Transverse colon (tissue), 4 donors: ENCODE data around the gene NR2C2AP.

Experiments
- EP300 ChIP-seq: sonication (generic); formaldehyde crosslinking; IDR thresholded peaks from one replicate; pipeline ENCODE4 v1.6.1; 2017; ENCODE audit warnings: antibody characterized with exemption, low read depth
- POLR2A ChIP-seq: fragments of 450-650 bp; IDR thresholded peaks from one replicate; pipeline ENCODE4 v1.6.1; 2016; ENCODE audit warnings: antibody characterized with exemption, mild to moderate bottlenecking, moderate library complexity
- POLR2AphosphoS5 ChIP-seq, 3 donors: sonication (generic); formaldehyde crosslinking; IDR thresholded peaks; one replicate each; pipeline ENCODE4 v1.6.1; 2016; ENCODE audit warnings: antibody characterized with exemption in 3 of 3
- TF ChIP-seq, protein P1 (sequence below), 5 experiments: fragments of 200-600 bp in 3 of 5; fragments of 450-650 bp in 2 of 5; sonication (generic) in 3 of 5; IDR thresholded peaks; 1 replicate in 2 of 5; 2 replicates in 3 of 5; pipeline ENCODE4 v1.5.1; 2016 to 2017; ENCODE audit warnings: antibody characterized with exemption in 5 of 5, inconsistent platforms in 3 of 5, mild to moderate bottlenecking in 2 of 5, moderate library complexity in 1 of 5

DNA sequence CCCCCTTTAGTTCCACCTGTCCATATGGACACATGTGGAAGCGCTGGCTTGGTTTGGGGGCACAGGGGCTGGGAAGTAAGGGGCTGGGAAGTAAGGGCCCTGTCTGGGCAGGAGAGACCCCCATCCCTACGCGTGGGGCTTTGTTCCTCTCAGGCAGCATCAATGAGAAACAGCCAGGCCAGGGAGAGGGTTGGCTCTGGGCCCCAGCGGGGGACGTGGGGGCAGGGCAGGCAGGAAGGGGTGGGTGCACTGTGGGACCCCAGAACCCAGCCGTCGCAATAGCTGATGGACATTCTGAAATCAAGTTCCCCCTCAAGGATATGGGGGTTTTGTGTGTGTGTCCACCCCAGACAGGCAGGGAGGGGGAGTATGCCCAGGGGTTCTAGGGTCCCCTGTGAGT, 9.7 kb upstream of the NR2C2AP start:
- no peak for TF ChIP-seq POLR2A
- TF ChIP-seq, protein P1, sequence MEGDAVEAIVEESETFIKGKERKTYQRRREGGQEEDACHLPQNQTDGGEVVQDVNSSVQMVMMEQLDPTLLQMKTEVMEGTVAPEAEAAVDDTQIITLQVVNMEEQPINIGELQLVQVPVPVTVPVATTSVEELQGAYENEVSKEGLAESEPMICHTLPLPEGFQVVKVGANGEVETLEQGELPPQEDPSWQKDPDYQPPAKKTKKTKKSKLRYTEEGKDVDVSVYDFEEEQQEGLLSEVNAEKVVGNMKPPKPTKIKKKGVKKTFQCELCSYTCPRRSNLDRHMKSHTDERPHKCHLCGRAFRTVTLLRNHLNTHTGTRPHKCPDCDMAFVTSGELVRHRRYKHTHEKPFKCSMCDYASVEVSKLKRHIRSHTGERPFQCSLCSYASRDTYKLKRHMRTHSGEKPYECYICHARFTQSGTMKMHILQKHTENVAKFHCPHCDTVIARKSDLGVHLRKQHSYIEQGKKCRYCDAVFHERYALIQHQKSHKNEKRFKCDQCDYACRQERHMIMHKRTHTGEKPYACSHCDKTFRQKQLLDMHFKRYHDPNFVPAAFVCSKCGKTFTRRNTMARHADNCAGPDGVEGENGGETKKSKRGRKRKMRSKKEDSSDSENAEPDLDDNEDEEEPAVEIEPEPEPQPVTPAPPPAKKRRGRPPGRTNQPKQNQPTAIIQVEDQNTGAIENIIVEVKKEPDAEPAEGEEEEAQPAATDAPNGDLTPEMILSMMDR (IDR thresholded peaks at IDR 0.05): no peak
- no peak for TF ChIP-seq POLR2AphosphoS5 (IDR thresholded peaks at IDR 0.05)
- TF ChIP-seq EP300: no peak
